Forelimb muscle (tissue), 1 donor: ENCODE measurements around the gene MATR3. TPM values are rescaled to one million over a fixed set of nuclear protein-coding genes. Genes with fewer than 3 reads are reported as not detected.

Experiments used
- DNase-seq: peaks from one replicate; pipeline ENCODE4 v3.0.0-alpha.2; 2013; ENCODE audit warnings: low read depth
- polyA plus RNA-seq: library from polyadenylated mRNA; unstranded; fragments of 120-200 nt; gene quantifications from one replicate; pipeline ENCODE4 v1.2.1, GENCODE V29; 2013; ENCODE audit not compliant: insufficient read length

MATR3 gene
- polyA plus RNA-seq, 1 donor, result 271 TPM

DNA sequence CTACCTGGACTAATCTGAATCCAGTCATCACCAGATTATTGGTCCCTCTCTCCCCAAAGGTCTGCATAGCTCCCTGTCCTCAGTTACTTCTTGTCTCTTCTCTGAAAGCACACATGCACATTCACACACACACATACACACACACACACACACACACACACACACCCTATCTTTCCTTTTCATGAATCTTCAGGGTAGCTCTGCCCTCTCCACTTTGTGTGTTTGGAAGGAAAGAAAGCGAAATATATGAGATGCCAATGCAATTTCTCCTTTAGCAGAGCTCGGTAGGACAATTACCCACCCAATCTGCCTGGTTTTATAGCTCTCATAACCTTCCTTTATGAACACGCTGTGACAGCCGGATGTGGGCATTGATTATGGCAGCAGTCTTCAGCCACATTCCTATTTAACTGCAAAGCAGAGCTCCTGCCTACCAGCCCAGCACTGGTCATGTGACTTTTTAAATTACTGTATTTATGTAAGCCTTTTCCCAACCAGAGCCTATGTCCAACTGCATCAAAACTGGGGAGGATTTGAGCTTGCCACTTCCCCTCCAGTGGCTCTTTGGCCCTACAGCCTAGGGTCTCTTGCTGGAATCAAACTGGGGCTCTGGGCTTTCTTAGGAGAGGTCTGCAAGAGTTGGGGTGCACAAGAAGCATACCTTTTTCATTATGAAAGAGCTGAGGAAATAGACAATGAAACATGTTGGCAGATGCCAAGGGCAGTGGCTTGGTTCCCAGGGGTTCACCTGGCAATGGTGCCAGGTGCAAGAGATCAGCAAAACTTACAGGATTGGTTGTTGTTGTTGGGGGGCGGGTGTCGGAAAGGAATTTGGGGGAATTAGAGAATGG is 20.8 kb upstream of the MATR3 start:
- no peak for DNase-seq

DNA sequence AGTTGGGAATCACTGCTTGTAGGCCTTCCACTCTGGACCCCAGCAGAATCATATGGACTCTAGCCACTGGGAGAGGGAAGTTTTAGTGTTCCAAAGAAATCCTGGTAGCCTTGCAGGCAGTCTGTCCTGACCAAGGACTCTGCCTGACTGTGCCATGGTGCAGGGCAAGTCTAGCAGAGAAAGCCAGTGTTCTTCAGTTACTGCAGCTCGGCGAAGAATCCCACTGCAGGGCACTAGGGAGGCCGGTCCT is 20.3 kb upstream of the MATR3 start:
- no peak for DNase-seq

- no peak for DNase-seq
Measured at GRCh38 chr5:139273572-139274289, 19.8 kb upstream of the MATR3 start.

DNA sequence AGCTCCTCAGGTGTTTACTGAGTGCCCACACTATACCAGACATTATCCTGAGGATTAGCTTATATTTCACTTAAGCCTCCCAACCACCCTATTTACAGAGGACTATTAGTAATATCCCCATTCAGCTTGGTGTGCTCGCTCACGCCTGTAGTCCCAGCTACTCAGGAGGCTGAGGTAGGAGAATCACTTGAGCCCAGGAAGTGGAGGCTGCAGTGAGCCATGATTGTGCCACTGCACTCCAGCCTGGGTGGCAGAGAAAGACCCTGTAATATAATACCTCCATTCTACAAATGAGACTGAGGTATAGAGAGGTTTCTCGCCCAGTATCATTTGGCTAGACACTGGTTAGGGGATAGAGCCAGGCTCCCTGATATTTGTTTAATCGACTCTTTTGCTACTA is 18.0 kb upstream of the MATR3 start:
- no peak for DNase-seq

DNA sequence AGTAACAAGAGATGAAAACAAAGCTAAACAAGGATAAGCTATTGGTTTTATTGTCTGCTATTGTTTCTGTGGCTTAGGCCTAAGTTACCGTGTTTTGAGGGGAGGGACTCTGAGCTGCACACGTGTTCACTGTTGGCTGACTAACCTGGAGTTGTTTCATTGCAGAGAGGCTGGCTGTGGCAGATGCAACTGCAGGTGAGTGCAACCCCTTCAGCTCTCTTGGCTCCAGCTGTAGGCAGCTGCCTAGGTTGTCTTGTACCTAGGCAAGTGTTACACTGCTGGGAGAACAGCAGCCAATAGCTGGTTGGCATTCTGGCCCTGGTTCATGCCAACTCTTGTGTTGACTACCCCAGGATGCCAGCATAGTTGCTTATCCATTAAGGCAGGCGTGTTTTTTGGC is 17.6 kb upstream of the MATR3 start:
- no peak for DNase-seq

- DNase-seq, result no peak
Measured at GRCh38 chr5:139276426-139276825, 17.1 kb upstream of the MATR3 start.

- DNase-seq, result no peak
Measured at GRCh38 chr5:139277171-139277570, 16.4 kb upstream of the MATR3 start.

GRCh38 chr5:139278540-139279274 is 14.8 kb upstream of the MATR3 start:
- no peak for DNase-seq

DNA sequence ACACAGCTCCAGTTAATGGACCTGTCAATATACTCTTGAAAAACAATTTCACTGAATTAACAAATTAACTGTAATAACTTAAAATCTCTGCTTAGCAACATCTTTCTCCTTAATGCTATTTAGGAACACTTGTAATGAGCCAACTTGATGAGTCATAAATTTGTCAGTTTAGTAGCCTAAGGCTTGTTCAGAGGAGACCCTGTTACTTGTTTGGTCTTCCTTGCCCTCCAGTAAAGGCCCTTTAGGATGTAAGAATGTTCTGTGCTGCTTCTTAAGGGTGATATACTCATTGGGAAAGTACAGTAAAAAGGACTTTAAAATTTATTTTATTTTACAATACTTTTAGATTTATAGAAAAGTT is 11.4 kb upstream of the MATR3 start:
- DNase-seq, result no peak

- no peak for DNase-seq
Measured at GRCh38 chr5:139283252-139284166, 10.0 kb upstream of the MATR3 start.

DNA sequence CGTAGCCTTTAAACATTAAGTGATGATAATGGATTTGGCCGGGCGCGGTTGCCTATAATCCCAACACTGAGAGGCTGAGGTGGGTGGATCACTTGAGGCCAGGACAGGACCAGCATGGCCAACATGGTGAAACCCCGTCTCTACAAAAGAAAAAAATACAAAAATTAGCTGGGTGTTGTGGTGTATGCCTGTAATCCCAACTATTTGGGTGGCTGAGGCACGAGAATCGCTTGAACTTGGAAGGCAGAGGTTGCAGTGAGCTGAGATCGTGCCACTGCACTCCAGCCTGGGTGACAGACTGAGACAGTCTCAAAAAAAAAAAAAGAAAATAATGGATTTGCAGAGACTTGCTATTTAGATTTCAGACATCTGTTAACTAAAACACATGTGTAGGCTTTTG is 9.2 kb upstream of the MATR3 start:
- DNase-seq, result no peak

DNA sequence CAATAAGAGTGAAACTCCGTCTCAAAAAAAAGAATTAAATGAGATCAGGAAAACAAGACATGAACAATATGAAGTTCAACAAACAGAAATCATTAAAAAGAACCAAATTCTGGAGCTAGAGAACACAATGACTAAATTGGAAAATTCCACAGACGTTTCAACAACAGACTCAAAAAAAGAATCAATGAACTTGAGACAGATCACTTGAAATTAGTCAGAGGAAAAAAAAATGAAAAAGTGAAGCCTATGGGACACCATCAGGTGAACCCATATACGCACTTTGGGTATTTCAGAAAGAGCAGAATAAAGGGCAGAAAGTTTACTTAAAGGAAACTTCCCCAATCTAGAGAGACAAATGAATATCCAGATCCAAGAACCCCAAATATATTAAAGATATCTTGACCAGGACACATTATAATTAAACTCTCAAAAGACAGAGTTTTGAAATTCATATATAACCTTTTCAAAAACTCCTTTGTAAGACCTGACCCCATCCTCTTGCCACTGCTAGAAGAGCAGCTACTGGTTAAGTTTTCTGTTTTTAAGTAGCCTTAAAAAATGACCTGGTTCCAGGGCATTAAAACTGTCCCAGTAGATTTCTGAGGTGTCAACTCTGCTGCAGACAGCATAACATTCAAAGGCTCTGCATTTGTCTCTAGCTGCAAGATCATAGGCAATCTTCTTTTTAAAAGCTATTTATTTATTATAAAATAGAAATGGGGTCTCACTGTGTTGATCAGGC is 7.7 kb upstream of the MATR3 start:
- no peak for DNase-seq

GRCh38 chr5:139287890-139288635 is 5.5 kb upstream of the MATR3 start:
- no peak for DNase-seq

DNA sequence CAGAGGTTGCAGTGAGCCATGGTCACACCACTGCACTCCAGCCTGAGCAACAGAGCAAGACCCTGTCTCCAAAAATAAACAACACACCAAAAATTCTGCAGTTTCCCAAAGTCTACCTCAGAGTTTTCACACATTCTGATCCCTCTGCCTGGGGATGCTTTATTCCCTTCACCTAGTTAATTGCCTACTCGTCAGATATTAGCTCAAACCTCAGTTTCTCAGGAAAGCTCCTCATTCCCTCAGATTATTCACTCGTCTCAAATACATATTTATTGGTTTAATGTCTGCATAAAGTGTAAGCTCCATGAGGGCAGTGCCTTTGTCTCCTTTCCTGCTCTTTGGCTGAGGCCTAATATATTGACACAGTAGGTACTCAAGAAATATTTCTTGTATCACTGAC is 2.5 kb upstream of the MATR3 start:
- no peak for DNase-seq

DNA sequence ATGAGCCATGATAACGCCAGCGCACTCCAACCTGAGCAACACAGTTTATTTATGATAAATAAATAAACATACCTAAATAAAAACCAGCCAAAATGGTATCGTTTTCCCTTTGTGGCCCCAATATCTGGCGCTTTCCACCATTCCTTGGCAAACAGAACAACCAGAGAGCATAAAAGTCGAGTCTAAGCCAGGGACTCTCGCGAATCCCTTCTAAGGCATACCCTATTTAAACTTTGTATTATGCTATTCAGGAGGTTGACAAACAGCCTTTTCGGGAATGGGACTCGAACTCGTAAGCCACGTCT is 386 bp upstream of the MATR3 start:
- DNase-seq, result no peak

- DNase-seq, result peak; percentile 71
Measured at GRCh38 chr5:139294374-139295165, 1.0 kb downstream of the MATR3 start.

- no peak for DNase-seq
Measured at GRCh38 chr5:139295346-139296057, 2.0 kb downstream of the MATR3 start.

DNA sequence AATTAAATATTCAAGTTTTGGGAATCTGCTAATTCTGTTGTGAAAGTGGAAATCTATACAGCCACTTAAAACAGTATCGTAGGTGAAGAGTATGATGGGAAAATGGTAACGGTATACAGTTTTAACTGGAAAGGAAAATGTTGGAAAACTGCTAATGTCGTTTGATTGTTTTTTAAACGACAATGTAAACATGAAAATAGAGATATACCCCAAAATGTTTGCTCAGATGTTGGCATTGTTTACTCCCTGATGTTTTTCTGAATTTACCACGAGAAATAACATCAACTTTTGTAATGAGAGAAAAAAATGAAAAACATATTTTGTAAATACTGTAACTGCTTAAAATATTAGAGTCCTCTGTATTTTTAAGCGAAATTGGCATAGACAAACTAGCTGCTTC is 2.7 kb downstream of the MATR3 start:
- no peak for DNase-seq

GRCh38 chr5:139296862-139297326 is 3.4 kb downstream of the MATR3 start:
- DNase-seq, result no peak
